Stomach smooth muscle (tissue), 2 donors: Measurements from ENCODE around the gene SYDE2.

ENCODE experiments used
- H3K27ac ChIP-seq: one replicate; pipeline ENCODE4 v1.7.0; 2013; ENCODE audit warnings: mild to moderate bottlenecking, low read length, inconsistent platforms
- H3K27me3 ChIP-seq, 2 donors: one replicate each; pipeline ENCODE4 v1.7.0; 2013; ENCODE audit warnings: low read length in 2 of 2; ENCODE audit not compliant: insufficient read depth in 2 of 2, control insufficient read depth in 1 of 2
- H3K36me3 ChIP-seq, 2 donors: one replicate each; pipeline ENCODE4 v1.7.0; 2013; ENCODE audit warnings: low read length in 2 of 2; ENCODE audit not compliant: control insufficient read depth in 2 of 2, insufficient read depth in 2 of 2
- H3K4me1 ChIP-seq: one replicate; pipeline ENCODE4 v1.7.0; 2013; ENCODE audit warnings: low read length; ENCODE audit not compliant: control insufficient read depth, insufficient read depth
- H3K4me3 ChIP-seq, 2 donors: one replicate each; pipeline ENCODE4 v1.7.0; 2013; ENCODE audit warnings: low read length in 2 of 2
- H3K9ac ChIP-seq, 2 donors: one replicate each; pipeline ENCODE4 v1.7.0; 2013; ENCODE audit warnings: low read length in 2 of 2, mild to moderate bottlenecking in 1 of 2
- H3K9me3 ChIP-seq, 2 donors: one replicate each; pipeline ENCODE4 v1.7.0; 2013; ENCODE audit warnings: low read length in 2 of 2; ENCODE audit not compliant: control insufficient read depth in 2 of 2
- donor health status: healthy.
- donor health status: Pancreatic carcinoma.

The SYDE2 gene

DNA sequence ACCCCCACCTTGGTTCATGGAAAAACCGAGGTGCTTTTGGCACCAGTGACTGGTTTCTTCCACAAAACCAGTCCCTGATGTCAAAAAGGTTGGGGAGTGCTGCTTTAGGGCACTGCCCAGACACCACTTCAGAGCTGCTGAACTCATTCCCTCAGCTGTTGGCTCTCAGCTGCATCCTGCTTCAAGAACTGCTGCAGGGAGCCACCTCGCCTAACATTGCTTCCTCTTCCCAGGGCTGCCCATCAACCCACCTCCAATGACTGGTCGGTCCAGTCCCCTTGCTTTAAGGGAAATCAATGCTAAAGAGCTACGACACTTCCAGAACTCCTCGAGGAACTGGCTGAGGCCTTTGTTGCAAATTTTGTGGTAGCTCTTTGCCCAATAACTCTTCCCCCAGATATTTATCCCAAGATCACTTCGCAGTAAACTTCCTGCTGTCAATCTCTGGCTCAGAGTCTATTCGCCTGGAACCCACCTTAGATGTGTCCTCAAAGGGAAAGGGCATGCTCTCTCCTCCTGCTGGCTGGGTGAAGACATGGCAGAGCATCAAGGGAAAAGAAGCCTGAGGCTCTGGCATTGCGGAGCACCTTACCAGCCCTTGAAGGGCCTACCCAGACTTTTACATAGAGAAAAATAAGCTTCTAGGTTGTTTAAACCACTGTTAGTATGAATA, 29.6 kb upstream of the SYDE2 start:
- Histone ChIP-seq H3K4me3 (no peak overlapping the region), H3K27ac (no peak overlapping the region), H3K27me3 (no peaks in the 10 kb centered on the region), H3K36me3 (no peaks in the 10 kb centered on the region), H3K9me3 (no peaks in the 10 kb centered on the region), H3K9ac (no peak overlapping the region), H3K4me1 (peaks cover 8% of the 10 kb centered on the region)

DNA sequence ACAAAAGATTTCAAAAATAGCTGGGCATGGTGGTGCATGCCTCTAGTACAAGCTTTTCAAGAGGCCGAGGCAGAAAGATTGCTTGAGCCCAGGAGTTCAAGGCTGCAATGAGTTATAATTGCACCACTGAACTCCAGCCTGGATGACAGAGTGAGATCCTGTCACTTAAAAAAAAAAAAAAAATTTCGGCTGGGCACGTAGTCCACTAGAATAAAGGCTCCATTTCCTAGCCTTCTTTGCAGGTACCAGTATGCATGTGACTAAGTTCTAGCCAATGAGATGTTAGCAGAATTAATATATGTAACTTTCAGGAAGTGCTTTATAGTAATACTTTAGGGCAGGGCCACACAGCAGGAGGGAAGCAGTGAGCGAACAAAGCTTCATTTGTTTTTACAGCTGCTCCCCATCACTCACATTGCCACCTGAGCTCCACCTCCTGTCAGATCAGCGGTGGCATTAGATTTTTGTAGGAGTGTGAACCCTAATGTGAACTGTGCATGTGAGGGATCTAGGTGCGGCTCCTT, 28.8 kb upstream of the SYDE2 start:
- Histone ChIP-seq H3K4me1 (peaks cover 16% of the 10 kb centered on the region), H3K9ac (no peak overlapping the region), H3K27me3 (no peaks in the 10 kb centered on the region), H3K4me3 (no peak overlapping the region), H3K27ac (no peak overlapping the region), H3K36me3 (no peaks in the 10 kb centered on the region), H3K9me3 (no peaks in the 10 kb centered on the region)

DNA sequence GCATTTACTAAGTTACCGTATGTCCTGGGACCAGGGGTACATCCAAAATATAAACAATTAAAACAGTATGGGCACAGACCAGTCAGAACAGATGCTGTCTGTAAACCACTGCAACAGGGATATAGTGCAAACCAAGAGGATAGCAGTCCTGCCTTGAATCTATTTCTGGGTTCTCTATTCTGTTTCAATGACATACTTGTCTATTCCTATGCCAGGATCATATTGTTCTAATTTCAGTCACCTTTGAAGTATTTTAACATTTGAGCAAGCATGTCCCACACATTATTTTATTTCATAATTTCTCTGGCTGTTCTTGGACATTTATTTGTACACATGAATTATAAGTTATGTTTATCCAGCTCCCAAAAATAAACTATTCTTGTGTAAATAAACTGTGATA, 28.2 kb upstream of the SYDE2 start:
- H3K4me1 ChIP-seq, result peaks cover 17% of the 10 kb centered on the region
- H3K9me3 ChIP-seq, result no peaks in the 10 kb centered on the region

DNA sequence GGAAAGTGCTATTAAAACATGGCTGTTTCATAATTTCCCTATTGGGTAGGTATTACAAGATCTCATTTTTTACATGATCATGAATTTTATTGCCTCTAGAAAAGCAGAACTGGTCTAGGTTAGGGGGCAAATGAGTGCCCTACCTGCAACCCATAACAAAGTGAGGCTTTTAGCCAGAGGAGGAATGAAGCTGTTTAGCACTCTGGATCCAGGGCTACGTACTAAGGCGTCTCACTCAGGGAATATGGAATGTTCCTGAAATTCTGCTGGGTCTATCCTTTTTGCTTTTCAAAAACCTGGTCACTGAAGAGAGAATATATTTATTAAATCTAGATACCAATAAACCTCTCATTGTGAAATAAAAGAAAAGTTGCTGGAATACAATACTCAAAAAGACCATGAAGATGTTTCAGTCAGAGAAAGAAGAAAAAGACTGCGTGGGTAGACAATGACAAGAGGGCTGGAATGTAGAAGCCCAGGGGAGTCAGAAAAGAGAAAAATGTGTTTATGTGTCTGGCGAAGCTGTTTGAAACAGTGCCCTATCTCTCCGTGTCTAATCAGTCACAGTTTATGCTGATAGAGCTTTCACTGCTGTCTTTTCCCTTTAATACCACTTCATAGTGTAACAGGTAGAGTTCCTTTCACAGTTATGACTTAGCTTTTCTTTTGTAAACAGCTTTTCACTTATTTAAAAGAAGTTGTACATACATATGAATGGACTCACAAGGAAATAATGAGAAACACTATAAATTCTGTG, 25.0 kb upstream of the SYDE2 start:
- Histone ChIP-seq H3K4me1 (peaks cover 17% of the 10 kb centered on the region), H3K27ac (peak overlapping the region; percentile 74), H3K9ac (peak overlapping the region in 1 of 2 donors; percentile 67), H3K9me3 (no peaks in the 10 kb centered on the region), H3K27me3 (no peaks in the 10 kb centered on the region), H3K4me3 (peak overlapping the region; percentile 22 to 29), H3K36me3 (no peaks in the 10 kb centered on the region)

More for the DNA sequence above, 28.2 kb upstream of the SYDE2 start:
- no peaks in the 10 kb centered on the region for H3K36me3 ChIP-seq
- H3K4me3 ChIP-seq, result peak overlapping the region in 1 of 2 donors; percentile 12
- no peaks in the 10 kb centered on the region for H3K27me3 ChIP-seq
- H3K9ac ChIP-seq, result peak overlapping the region in 1 of 2 donors; percentile 5
- no peak overlapping the region for H3K27ac ChIP-seq

DNA sequence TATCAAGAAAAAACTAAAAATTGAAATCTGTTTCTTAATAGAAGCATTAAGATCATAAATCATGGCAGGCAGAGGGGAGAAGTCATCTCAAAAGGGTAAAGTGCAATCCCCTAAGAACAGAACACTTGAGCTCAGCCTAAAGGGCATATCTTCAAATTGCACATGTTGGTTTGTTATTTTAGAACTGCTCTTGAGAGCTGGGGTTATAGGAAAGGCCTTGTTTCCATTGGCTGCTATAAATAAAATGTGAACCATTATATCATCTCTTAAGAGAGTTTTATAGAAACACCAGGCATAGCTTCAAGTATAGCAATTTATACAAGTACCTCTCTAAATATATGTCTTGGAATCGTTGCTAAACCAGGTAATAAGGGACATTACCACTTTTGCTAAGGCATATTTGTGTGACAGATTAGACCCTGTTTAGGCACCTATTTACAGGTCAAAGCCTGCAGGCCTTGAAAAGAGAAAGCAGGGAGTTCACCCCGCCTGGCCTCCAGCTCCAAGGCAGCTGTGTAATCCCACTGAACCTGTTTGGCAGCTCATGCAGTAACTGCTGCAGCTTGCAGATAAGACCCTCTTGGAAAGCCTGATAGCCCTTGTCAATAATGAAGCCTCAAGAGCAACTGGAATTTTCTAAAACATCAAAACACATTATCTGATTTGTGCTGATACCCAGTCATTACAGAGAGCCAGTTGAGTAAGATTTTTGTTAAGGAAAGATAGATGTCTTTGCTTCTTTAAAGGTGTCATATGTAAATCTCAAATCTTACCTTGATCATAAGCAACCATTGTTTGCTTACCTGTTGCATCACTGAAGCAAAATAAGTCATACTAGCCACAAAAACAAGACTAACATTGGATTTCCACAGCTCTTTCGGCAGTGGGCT, 24.2 kb upstream of the SYDE2 start:
- Histone ChIP-seq H3K36me3 (no peaks in the 10 kb centered on the region), H3K4me1 (peaks cover 20% of the 10 kb centered on the region), H3K4me3 (peak overlapping the region in 1 of 2 donors; percentile 29), H3K9me3 (no peaks in the 10 kb centered on the region), H3K27me3 (no peaks in the 10 kb centered on the region), H3K9ac (peak overlapping the region in 1 of 2 donors; percentile 67), H3K27ac (peak overlapping the region; percentile 74)

DNA sequence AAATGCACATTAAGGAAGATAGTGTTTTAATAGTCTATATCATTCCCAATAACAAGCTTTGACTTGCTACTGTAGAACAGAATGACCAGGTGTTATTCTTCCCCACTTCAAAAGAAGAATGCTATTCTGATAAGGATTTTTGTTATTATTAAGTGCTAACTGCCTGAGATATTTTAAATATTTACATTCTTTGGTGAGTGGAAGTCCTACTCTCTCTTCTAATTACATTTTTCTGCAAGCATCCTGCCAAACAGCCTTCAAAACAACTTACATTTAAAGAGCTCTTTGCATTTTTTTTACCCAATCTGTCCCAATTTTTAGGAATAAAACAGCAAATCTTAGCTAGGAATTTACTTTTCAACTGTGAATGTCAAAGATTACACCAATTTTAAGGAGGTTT, 23.5 kb upstream of the SYDE2 start:
- peak overlapping the region in 1 of 2 donors; percentile 18 for H3K9ac ChIP-seq
- no peak overlapping the region for H3K4me3 ChIP-seq
- no peaks in the 10 kb centered on the region for H3K9me3 ChIP-seq
- H3K27me3 ChIP-seq, result no peaks in the 10 kb centered on the region
- peak overlapping the region; percentile 74 for H3K27ac ChIP-seq
- H3K4me1 ChIP-seq, result peaks cover 22% of the 10 kb centered on the region
- H3K36me3 ChIP-seq, result no peaks in the 10 kb centered on the region

DNA sequence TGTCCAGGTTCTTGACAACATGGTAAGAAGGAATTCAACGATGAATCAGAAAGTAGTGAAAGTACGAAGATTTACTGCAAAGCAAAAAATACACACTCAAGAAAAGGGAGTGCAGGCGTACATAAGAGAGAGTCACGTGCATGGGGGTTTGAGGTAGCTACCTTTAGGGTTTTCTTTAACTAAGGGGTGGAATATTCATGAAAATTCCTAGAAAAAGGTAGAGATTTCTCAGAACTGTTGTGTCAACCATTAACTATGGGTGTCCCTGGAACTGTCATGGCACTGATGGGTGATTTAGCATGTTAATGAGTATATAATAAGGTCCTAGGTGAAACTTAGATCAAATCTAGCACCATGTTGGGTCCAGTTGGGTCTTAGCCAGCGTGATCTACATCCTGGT, 22.5 kb upstream of the SYDE2 start:
- Histone ChIP-seq H3K4me1 (peaks cover 26% of the 10 kb centered on the region), H3K4me3 (no peak overlapping the region), H3K9ac (no peak overlapping the region), H3K36me3 (no peaks in the 10 kb centered on the region), H3K9me3 (no peaks in the 10 kb centered on the region), H3K27ac (peak overlapping the region; percentile 92), H3K27me3 (no peaks in the 10 kb centered on the region)

DNA sequence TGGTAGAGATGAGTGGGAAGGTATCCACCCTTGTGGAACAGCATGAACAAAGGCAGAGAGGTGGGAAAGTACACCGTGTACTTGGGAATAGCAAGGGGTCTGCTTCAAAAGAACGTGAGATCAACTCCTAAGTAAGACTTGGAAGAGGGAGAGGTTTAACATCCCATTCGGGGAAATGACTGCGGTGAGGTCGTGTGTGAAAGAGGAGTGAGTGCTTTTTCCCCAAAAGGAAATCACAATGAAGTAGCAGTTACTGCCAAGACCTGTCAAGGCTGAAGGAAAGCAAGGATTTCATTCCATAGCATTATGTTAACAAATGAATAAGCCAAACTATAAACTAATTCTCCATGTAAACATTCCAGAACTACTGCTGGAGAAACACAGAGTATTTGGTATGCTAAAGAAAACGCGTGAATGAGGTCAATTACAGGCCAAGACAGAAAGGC, 20.0 kb upstream of the SYDE2 start:
- Histone ChIP-seq H3K27me3 (no peaks in the 10 kb centered on the region), H3K4me3 (no peak overlapping the region), H3K27ac (peak overlapping the region; percentile 92), H3K9me3 (no peaks in the 10 kb centered on the region), H3K36me3 (no peaks in the 10 kb centered on the region), H3K9ac (peak overlapping the region in 1 of 2 donors; percentile 52), H3K4me1 (peaks cover 24% of the 10 kb centered on the region)

DNA sequence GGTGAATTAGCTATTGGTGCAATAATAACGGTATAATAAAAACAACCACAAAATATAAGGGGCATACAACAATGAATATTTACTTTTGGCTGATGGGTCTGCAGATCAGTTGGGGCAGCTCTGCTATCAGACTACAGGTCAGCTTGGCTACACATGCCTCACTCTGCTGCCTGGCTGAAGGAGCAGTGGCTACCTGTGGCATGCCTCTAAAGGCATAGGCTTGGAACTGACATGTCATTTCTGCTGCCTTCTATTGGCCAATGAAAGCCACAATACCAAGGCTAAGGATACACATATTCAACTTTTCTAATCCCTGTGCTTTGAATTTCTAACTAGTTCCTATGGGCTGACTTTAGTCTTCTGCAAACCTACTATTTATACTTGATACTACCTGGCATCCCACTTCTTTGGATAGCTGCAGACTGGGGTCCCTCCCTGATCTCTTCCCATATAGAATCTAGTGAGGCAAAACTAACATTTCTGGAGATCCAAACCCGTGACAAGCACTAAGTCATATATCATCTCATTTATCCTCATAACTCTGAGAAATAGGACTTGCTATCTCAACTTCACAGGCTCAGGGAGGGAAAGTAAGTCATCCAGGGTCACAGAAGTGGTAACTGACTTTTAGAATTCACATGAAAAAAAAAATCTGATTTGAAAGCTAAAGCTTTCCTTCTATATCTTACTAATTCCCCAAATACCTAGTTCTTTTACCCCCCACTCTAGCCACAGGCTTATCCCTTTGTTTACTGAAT, 19.2 kb upstream of the SYDE2 start:
- no peaks in the 10 kb centered on the region for H3K27me3 ChIP-seq
- peak overlapping the region; percentile 92 for H3K27ac ChIP-seq
- no peaks in the 10 kb centered on the region for H3K9me3 ChIP-seq
- H3K36me3 ChIP-seq, result no peaks in the 10 kb centered on the region
- H3K9ac ChIP-seq, result peak overlapping the region in 1 of 2 donors; percentile 55
- H3K4me3 ChIP-seq, result no peak overlapping the region
- peaks cover 23% of the 10 kb centered on the region for H3K4me1 ChIP-seq

DNA sequence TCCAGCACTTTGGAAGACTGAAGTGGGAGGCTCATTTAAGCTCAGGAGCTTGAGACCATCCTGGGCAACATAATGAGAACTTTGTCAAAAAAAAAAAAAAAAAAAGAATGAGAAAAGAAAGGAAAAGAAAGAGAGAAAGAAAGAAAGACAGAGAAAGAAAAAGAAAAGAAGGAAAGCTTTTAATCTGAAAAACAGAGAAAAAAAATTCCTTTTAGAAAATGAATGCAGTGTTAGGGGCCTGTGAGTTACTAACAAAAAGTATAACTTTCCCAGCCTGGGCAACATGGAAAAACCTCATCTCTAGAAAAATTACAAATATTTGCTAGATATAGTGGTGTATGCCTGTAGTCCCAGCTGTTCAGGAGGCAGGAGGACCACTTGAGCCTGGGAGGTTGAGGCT, 15.9 kb upstream of the SYDE2 start:
- Histone ChIP-seq H3K4me3 (no peak overlapping the region), H3K27me3 (no peaks in the 10 kb centered on the region), H3K36me3 (no peaks in the 10 kb centered on the region), H3K9me3 (no peaks in the 10 kb centered on the region), H3K27ac (no peak overlapping the region), H3K4me1 (peaks cover 18% of the 10 kb centered on the region), H3K9ac (no peak overlapping the region)
